Psoas muscle (tissue), 8 donors: Measurements from ENCODE around the gene MELTF. TPM values are rescaled to one million over a fixed set of nuclear protein-coding genes. Genes with fewer than 3 reads are reported as not detected.
A peak's percentile ranks its signal among the peaks of the same experiment; 100 is the strongest.

Experiments used
- ATAC-seq, 4 donors: fragments of 200-7000 bp; cut with Tn5 transposase; one replicate each; pipeline ENCODE4 v1.9.1; 2020; ENCODE audit warnings: moderate library complexity in 3 of 4, mild to moderate bottlenecking in 2 of 4
- DNase-seq, 2 donors: peaks; one replicate each; pipeline ENCODE4 v3.0.0-alpha.2; 2020
- H3K27ac ChIP-seq: fragments of 200-600 bp; one replicate; pipeline ENCODE4 v1.8.0; 2022
- H3K27me3 ChIP-seq, 3 donors: fragments of 200-600 bp in 1 of 3; one replicate each; pipeline versions ENCODE4 v1.6.1 to v1.8.0; 2013 to 2022; ENCODE audit warnings: low read length in 2 of 3, mild to moderate bottlenecking in 2 of 3, moderate library complexity in 1 of 3; ENCODE audit not compliant: insufficient read depth in 3 of 3
- H3K36me3 ChIP-seq, 2 donors: fragments of 200-600 bp in 1 of 2; one replicate each; pipeline versions ENCODE4 v1.6.1 to v1.8.0; 2013 to 2022; ENCODE audit warnings: low read depth in 1 of 2, mild to moderate bottlenecking in 1 of 2, moderate library complexity in 1 of 2; ENCODE audit not compliant: insufficient read depth in 1 of 2
- H3K4me1 ChIP-seq: fragments of 200-600 bp; one replicate; pipeline ENCODE4 v1.8.0; 2022
- H3K4me3 ChIP-seq: fragments of 200-600 bp; one replicate; pipeline ENCODE4 v1.8.0; 2022; ENCODE audit warnings: mild to moderate bottlenecking
- H3K9me3 ChIP-seq: fragments of 200-600 bp; one replicate; pipeline ENCODE4 v1.8.0; 2022
- WGBS, 3 donors: extraction: QIAGEN DNeasy Blood & Tissue Kit; methylation state at CpG; one replicate each; pipeline versions ENCODE4 v1.1.6 to v1.1.7; 2013; 5-methylcytosine and 5-hydroxymethylcytosine counted together
- intact Hi-C, 2 donors: fragments of 100-400 bp; cut with DNase I; formaldehyde crosslinking; loops; one replicate each; pipeline versions ENCODE4 v1.11.0 to v1.14.2; 2022
- polyA plus RNA-seq, 3 donors: library from polyadenylated mRNA; stranded (reverse); fragments of 200-250 nt; gene quantifications; one replicate each; pipeline ENCODE4 v1.2.3, GENCODE V29; 2013
- total RNA-seq, 4 donors: library from RNA; stranded (reverse); fragmentation: NEBNext Ultra II Directional in 2 of 4; extraction: Animal tissue kit (Norgen Biotek cat#: 25700) in 2 of 4; gene quantifications; one replicate each; pipeline versions ENCODE4 v1.2.1 to v1.2.4, GENCODE V29; 2021 to 2023
- TF ChIP-seq, protein P1 (sequence below): fragments of 200-600 bp; IDR thresholded peaks from one replicate; pipeline ENCODE4 v1.8.0; 2022; ENCODE audit warnings: antibody characterized with exemption
- donor health status: healthy with polysubstance abuse.
- donor health status: DM: no; HTN: no; CAD: no; lungs with moderate emphysema.
- donor health status: Bipolar disorder and iron deficiency.
- donor health status: healthy.
- donor health status: DM: yes; HTN: yes; CAD: no.
- donor health status: DM: no; HTN: no; CAD: no.
- donor health status: DM: no; HTN: no; CAD: no.
- donor health status: DM: yes; HTN: yes; CAD: no.

Gene MELTF
- total and polyA plus RNA-seq, 7 donors: 0.23 to 0.97 (median 0.55) TPM

DNA sequence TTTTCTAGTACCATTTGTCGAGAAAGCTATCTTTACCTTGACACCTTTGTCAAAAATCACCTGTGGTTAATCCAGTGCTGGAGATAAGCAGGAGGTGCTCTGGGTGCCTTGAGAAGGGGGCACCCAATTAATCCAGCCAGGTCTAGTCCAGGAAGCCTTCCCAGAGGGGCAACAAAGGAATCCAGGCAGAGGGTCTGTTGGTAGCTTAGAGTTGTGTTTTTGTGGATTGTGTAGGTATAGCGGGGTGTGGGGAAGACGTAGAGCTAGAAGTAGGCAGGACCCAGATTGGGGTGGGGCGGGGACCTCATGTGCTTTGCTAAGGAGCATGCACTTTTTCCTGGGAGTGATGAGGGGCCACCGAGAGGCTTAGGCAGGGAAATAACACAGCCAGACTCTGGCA is 55.0 kb downstream of the MELTF start:
- Histone ChIP-seq H3K4me1 (no peaks in the 10 kb centered on the region), H3K4me3 (no peak overlapping the region), H3K9me3 (no peaks in the 10 kb centered on the region), H3K27me3 (no peaks in the 10 kb centered on the region), H3K27ac (no peak overlapping the region), H3K36me3 (no peaks in the 10 kb centered on the region)
- no peak for DNase-seq
- ATAC-seq: no peak
- TF ChIP-seq, protein P1, sequence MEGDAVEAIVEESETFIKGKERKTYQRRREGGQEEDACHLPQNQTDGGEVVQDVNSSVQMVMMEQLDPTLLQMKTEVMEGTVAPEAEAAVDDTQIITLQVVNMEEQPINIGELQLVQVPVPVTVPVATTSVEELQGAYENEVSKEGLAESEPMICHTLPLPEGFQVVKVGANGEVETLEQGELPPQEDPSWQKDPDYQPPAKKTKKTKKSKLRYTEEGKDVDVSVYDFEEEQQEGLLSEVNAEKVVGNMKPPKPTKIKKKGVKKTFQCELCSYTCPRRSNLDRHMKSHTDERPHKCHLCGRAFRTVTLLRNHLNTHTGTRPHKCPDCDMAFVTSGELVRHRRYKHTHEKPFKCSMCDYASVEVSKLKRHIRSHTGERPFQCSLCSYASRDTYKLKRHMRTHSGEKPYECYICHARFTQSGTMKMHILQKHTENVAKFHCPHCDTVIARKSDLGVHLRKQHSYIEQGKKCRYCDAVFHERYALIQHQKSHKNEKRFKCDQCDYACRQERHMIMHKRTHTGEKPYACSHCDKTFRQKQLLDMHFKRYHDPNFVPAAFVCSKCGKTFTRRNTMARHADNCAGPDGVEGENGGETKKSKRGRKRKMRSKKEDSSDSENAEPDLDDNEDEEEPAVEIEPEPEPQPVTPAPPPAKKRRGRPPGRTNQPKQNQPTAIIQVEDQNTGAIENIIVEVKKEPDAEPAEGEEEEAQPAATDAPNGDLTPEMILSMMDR: no peak
- intact Hi-C loops: loop anchor here in 1 of 2 donors (1.0 kb wide), 1 partner anchor 55 kb away; the partner anchor contains the start of gene MELTF
- 85 to 88% (median 88%) methylated on average over 5 of the region's 5 CpGs for WGBS, 3 donors

DNA sequence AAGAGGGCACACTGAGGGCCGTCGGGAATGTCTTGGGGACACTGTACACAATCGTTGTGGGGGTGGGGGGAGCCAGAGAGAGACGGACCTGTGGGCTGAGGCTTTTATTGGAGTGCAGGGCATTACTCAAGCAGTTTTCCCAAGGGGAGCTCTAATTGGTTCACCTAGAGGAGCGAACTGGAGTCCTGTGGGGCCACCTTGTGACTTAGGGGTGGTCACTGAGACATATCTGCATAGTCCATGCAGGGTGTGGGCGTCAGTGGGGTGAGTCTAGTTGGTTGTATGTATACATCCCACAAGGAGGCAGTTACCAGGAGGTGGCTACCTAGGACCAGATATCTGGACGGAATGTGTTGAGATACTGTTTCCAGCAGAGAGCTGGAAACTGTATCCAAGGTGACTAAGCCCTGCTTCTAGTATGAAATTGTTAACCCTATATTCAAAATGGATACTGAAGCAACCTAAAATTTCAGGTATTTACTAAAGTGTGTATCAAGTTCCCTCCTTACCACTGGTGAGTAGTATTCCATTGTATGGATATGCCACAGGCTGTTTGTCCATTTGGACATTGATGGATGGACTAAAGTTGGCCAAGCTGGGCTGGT is 58.4 kb downstream of the MELTF start:
- H3K9me3 ChIP-seq: no peaks in the 10 kb centered on the region
- DNase-seq (no peak), ATAC-seq (no peak)
- TF ChIP-seq, protein P1: no peak
- H3K27me3 ChIP-seq: no peaks in the 10 kb centered on the region
- no peak overlapping the region for H3K27ac ChIP-seq
- H3K4me1 ChIP-seq: peaks cover 6% of the 10 kb centered on the region
- intact Hi-C loops: no loop called here
- peaks cover 0 to 5% of the 10 kb centered on the region in 2 donors for H3K36me3 ChIP-seq
- WGBS, 3 donors: 83 to 87% (median 84%) methylated on average over 7 of the region's 7 CpGs
- H3K4me3 ChIP-seq: no peak overlapping the region

DNA sequence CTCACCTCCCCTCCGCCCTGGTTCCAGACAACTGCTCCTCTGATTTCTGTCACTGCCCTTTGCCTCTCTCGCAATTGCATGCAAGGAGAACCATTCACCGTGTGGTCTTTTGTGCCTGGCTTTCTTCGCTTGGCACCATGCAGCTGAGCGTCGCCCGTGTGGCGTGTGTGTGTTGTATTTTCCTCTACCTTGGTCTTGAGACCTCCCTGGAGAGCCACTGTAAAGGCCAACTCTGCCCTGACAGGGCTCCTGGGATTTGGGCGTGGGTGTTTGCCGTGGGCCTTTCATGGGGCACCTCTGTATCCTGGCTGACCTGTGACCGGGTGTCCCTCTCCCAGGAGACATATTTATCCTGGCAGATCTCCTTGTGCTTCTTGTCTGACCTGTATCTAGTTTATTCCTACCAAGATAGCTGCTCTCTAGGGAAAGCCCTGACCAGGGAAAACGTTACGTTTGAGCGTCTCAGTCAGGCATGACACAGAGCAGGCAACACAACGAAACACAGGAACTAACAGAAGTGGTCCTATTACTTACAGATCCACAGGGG is 59.0 kb downstream of the MELTF start:
- intact Hi-C loops: no loop called here
- no peak overlapping the region for H3K4me3 ChIP-seq
- DNase-seq (no peak), ATAC-seq (no peak)
- H3K4me1 ChIP-seq: peaks cover 6% of the 10 kb centered on the region
- WGBS, 3 donors: 85 to 92% (median 87%) methylated on average over 15 of the region's 15 CpGs
- H3K27ac ChIP-seq: no peak overlapping the region
- H3K36me3 ChIP-seq: peaks cover 0 to 5% of the 10 kb centered on the region in 2 donors
- no peaks in the 10 kb centered on the region for H3K9me3 ChIP-seq
- H3K27me3 ChIP-seq: no peaks in the 10 kb centered on the region
- TF ChIP-seq, protein P1: no peak

DNA sequence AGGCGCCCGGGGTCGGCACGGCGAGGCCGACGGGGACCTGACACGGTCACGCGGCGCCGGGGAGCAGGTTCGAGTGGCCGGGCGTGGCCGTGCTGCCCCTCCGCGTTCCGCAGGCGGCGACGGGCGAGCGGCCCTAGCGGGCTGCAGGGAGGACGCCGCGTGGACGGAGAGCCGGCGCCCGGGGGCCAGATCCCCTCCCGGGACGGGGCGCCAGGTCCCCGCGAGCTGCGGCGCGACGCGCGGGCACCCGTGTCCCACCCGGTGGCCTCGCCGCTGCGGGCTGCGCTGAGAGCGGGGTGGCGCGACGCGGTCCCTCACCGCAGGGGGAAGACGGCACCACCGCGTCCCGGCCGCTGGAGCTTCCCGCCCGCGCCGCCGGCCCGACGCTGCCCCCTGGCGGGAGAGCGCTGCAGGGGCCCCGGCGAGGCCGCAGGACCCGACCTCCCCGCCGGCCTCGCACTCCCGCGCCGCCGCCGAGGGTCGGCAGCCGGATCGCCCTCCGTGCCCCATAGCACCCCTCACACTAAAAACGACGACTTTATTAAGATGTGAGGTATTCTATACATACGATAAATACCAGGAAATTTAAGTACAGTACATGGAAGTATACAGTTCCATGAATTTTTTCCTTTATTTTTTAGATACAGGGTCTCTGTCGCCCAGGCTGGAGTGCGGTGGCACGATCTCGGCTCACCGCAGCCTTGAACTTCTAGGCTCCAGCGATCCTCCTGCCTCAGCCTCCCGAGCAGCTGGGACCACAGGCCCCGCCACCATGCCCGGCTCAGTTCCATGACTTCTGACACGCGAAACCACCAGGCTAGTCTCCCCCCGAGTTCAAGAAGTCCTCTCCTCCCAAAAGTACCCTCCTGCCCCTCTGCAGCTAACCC is 59.7 kb downstream of the MELTF start:
- no peaks in the 10 kb centered on the region for H3K27me3 ChIP-seq
- ATAC-seq: peak; percentile 86 to 93 (median 90)
- 9 to 15% (median 13%) methylated on average over 57 to 100 of the region's 100 CpGs for WGBS, 3 donors

More for the DNA sequence above, 59.7 kb downstream of the MELTF start:
- DNase-seq: peak; percentile 70 to 85
- H3K36me3 ChIP-seq: peaks cover 0 to 8% of the 10 kb centered on the region in 2 donors
- TF ChIP-seq, protein P1: peak; percentile 92
- peak overlapping the region; percentile 81 for H3K27ac ChIP-seq
- intact Hi-C loops: loop anchor here (2.0 to 5.0 kb wide), 2 partner anchors 131 to 133 kb away; no protein-coding TSS in a partner anchor
- H3K4me1 ChIP-seq: peaks cover 6% of the 10 kb centered on the region
- H3K9me3 ChIP-seq: no peaks in the 10 kb centered on the region
- H3K4me3 ChIP-seq: peak overlapping the region; percentile 94
